Germinal center (tissue), 1 donor: ENCODE results near the gene LNPK.
A peak's percentile ranks its signal among the peaks of the same experiment; 100 is the strongest.
"Not testable (repeated sequence)": the region's sequence is repeated elsewhere in the genome, so short reads cannot be mapped to it uniquely, and the experiment has no call there.

Source experiments
- DNase-seq: peaks from one replicate; pipeline ENCODE4 v3.0.0; 2012; ENCODE audit warnings: mixed read lengths, low spot score

LNPK gene, protein sequence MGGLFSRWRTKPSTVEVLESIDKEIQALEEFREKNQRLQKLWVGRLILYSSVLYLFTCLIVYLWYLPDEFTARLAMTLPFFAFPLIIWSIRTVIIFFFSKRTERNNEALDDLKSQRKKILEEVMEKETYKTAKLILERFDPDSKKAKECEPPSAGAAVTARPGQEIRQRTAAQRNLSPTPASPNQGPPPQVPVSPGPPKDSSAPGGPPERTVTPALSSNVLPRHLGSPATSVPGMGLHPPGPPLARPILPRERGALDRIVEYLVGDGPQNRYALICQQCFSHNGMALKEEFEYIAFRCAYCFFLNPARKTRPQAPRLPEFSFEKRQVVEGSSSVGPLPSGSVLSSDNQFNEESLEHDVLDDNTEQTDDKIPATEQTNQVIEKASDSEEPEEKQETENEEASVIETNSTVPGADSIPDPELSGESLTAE

GRCh38 chr2:176001916-176002687 is at the start of gene LNPK:
Gene LNPK (minus strand): TSS chr2:176002267. CDS start chr2:175995584, 6,683 bp downstream.
- peak; percentile 93 for DNase-seq

- DNase-seq = no peak
Measured at GRCh38 chr2:176039375-176039774, 37.3 kb upstream of the LNPK start.

- DNase-seq = no peak
Measured at GRCh38 chr2:176038694-176039093, 36.6 kb upstream of the LNPK start.

DNA sequence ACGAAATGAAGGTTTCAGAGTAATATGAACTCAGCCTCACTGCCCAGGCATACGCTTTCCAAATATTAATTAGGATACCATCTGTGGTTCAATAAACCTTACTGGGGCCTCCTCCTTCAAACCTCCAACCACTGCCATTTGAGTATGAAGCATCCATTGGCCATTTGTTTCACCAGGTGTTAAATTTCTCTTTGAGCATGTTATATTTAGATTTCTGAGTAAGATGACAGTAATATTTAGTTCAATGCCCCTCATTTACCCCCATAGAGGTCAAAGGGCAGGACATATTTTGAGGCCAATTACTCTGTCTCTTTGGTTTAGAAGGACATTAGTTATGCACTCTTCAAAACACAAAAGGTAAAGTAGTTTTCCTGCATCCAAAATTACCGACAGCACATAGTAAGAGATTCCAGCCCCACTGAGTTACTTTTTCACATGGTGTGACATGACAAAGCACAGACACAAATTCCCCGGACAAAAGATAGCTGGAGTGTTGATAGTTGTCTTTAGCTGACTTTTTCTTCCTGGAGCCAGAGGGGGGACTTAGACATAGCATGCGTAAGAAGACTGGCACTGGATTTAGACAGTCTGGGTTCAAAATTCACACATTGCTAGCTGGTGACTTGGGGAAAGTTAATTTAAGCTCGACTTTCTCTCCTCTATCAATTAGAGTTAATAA is 33.1 kb upstream of the LNPK start:
- no peak for DNase-seq

DNA sequence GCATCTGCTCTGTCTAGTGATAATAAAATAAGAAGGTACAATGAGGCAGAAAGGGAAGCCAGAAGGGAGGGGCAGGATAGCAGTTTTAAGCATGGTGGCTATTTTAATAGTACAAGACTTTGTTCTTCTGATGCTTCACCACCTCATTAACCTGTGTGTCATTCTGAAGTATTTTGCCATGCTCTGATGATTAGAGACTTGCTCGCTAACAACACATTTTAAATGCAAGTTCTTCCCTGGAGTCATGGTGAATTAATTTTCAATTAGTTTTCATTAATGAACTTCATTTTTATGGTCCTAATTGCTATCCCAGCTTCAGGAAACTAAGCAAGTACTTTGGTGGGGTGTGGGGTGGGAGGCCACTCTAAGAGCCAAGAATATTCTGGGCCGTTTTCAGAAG is 25.7 kb upstream of the LNPK start:
- DNase-seq = no peak

GRCh38 chr2:176025932-176026331 is 23.9 kb upstream of the LNPK start:
- no peak for DNase-seq

- DNase-seq = no peak
Measured at GRCh38 chr2:176024083-176024482, 22.0 kb upstream of the LNPK start.

DNA sequence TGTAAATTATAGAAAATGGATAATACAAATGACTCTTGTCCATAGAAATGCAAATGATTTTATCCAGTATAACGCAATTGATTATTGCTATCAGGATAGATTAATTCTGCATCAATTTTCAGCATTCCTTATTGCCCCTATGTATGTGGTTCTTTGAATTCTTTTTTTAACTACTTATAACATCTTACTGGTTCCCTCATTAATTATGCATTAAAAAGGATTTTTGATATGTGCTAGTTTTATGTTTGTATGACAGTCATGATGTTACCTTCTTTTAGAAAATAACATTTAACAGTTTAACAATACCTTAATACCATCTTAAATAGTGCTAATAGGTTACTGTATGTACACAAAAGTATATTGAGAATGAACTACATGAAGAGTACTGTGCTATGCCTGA is 20.0 kb upstream of the LNPK start:
- DNase-seq = no peak

DNA sequence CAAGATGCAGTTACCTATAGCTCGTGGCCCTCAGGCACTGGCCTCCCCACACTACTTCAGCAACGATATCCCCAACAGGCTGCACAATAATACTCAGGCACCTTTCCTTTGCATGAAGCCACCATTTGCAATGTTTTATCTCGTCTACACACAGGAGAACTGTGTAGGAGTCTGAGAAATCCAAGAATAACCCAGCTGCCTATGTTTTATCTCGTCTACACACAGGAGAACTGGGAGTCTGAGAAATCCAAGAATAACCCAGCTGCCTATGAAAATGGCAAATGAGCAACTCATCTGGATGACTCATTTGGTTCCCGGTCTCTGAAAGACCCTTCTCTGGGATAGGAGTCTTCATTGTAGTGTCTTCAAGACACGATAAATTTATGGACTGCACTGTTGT is 18.3 kb upstream of the LNPK start:
- no peak for DNase-seq

GRCh38 chr2:176018708-176019107 is 16.6 kb upstream of the LNPK start:
- no peak for DNase-seq

- no peak for DNase-seq
Measured at GRCh38 chr2:176009445-176009844, 7.4 kb upstream of the LNPK start.

- no peak for DNase-seq
Measured at GRCh38 chr2:176004934-176005333, 2.9 kb upstream of the LNPK start.

DNA sequence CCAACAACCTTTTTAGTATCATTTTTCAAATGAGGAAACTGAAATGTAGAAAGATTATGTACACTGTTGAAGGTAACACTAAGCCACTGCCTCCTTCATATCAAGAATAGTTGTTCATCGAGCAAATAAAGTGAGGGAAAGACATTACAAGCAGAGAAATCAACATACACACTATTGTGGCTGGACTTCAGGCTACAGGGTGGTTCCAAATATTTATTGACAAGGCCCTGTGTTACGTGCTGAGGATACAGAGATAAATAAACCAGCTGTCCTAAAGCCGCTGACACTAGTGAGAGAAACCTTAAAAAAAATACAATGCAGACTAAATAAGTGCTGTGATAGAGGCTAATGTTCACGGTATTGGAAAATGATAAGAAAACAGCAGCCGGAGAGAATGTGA is 1.9 kb upstream of the LNPK start:
- DNase-seq = no peak

GRCh38 chr2:176002688-176003210 is 682 bp upstream of the LNPK start:
- DNase-seq = peak; percentile 18

DNA sequence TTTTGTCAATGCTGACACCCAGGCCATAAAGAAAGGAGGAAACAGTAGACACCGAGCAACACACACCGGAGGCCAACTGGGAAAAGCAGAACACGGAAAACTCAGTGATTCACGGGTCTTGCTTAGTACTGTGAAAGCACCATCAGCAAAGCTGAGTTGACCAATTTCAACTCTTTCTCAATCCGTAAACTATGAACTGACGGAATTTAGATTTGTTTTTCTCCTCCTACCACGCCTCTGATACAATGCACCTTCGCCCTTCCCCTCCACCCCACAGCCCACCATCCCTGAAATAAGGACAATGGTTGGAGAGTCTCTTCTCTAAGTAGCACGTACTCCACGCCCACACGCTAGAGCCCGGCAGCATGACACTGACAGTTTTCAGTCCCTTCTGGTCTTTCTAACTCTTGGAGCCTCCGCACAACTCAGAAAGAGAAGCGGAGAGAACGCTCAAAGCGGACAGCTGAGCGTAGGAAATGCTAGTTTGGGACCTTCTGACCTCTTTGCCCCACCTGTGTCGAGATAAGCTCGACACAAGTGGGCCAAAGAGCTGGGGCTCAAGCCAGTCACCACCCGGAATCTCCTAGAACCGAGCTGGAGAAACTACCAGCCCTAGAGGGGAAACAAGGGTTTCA is 669 bp downstream of the LNPK start:
- DNase-seq = peak; percentile 15

- no peak for DNase-seq
Measured at GRCh38 chr2:175999283-175999819, 2.7 kb downstream of the LNPK start.

DNA sequence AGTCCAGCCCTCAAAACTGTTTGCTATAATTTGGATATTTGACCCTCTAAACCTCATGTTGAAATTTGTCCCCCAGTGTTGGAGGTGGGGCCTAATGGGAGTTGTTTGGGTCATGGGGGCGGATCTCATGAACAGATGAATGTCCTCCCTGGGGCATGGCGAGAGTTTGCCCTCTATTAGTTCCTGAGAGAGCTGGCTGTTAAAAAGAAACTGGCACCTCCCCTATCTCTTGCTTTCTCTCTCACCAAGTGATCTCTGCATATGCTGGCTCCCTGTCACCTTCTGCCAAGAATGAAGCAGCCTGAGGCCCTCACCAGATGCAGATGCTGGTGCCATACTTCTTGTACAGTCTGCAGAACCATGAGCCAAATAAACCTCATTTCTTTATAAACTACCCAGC is 12.0 kb downstream of the LNPK start:
- DNase-seq = no peak

- DNase-seq = not testable (repeated sequence)
Measured at GRCh38 chr2:175987126-175987525, 14.9 kb downstream of the LNPK start.

DNA sequence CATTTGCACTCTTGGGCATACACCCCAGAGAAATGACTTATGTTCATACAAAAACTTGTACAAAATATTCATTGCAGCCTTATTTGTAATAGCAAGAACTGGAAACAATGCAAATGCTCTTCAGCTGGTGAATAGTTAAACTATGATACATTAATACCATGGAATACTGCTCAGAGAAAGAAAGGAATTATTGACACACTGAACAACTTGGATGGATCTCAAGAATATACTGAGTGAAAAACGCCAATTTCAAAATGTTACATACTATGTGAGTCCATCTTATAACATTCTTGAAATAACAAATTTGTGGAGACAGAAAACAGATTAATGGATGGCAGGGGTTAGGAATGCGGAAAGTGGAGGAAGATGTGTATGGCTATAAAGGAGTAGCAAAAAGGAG is 17.2 kb downstream of the LNPK start:
- DNase-seq = no peak

DNA sequence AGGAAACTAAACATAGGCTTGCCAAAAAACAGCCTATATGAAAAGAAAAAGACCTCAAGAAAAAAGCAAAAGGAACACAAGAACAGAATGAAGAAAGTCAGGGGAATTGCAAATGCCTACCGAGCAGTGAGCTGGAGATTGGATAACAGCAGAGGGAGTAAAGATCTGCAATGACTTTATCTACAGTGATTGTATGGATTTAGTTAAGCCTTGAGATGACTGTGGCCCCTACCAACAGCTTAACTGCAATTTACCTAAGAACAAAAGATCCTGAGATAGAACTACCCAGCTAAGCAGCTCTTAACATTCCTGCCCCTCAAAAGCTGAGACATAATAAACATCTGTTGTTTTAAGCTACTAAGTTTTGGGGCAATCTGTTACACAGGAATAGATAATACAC is 20.5 kb downstream of the LNPK start:
- no peak for DNase-seq

DNA sequence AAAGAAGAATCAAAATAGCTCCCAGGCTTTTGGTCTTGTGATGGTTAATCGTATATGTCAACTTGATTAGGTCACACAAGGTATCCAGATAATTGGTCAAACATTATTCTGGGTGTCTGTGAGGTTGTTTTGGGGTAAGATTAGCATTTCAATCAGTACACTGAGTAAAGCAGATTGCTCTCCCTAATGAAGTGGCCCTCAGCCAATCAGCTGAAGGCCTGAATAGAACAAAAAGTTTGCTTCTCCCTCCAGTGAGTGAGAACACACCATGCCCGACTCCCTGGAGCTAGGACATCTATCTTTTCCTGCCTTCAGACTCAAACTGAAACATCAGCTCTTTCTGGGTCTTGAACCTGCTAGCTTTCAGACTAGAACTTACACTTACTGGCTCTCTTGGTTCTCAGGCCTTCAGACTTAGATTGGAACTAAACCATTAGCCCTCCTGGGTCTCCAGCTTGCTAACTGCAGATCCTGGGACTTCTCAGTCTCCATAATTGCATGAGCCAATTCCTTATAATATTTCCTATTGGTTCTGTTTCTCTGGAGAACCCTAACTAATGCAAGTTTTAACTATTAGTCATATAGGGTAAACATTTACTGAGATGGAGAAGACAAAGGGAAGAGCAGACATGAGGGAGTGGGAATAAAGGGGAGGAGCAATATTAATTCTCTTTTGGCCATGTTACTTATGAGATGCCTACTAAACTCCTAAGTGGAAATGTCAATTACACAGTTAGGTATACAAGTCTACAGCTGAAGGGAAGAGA is 25.5 kb downstream of the LNPK start:
- DNase-seq = no peak
